GM12878 (cell line): ENCODE measurements around the gene STEAP1. TPM values are rescaled to one million over a fixed set of nuclear protein-coding genes. Genes with fewer than 3 reads are reported as not detected.
A peak's percentile ranks its signal among the peaks of the same experiment; 100 is the strongest.

Experiments
- ATAC-seq: fragments of 200-7000 bp; cut with Tn5 transposase; 3 replicates; pipeline ENCODE4 v1.9.1; 2020; ENCODE audit warnings: mild to moderate bottlenecking, moderate library complexity
- BruUV-seq: library from RNA; stranded (reverse); fragments of 400-500 nt; replicated peaks from 2 replicates; lab custom pipeline; 2021; lab: Mats Ljungman, UMichigan
- CTCF ChIA-PET: fragments of 300-600 bp; sonication (Branson Sonifier 250); formaldehyde crosslinking; extraction: SDS; loops from one replicate; lab custom pipeline; 2021; ENCODE audit warnings: inconsistent platforms; lab: Yijun Ruan, JAX
- POLR2A ChIA-PET: fragments of 350-600 bp; formaldehyde crosslinking; extraction: SDS; loops from one replicate; lab custom pipeline; 2021; ENCODE audit warnings: inconsistent platforms; lab: Charles Lee
- RAD21 ChIA-PET: fragments of 300-600 bp; sonication (Branson Sonifier 250); formaldehyde crosslinking; loops from one replicate; lab custom pipeline; 2023; ENCODE audit warnings: antibody characterized with exemption; ENCODE audit not compliant: unreplicated experiment; lab: Charles Lee
- SMC1A ChIA-PET: fragments of 300-600 bp; sonication (Branson Sonifier 250); formaldehyde crosslinking; loops from one replicate; lab custom pipeline; 2023; ENCODE audit not compliant: unreplicated experiment, uncharacterized antibody; lab: Charles Lee
- DNase-seq: peaks from one replicate; pipeline ENCODE4 v3.0.0-alpha.2; 2011; ENCODE audit warnings: low read depth, low spot score
- FAIRE-seq: peaks from 3 replicates; lab custom pipeline; 2011; peaks lifted over from hg19 to GRCh38; lab: Jason Lieb, UNC
- H2AFZ ChIP-seq: 2 replicates; pipeline ENCODE4 v1.6.0; 2011; ENCODE audit warnings: low read depth, low read length, control low read depth; ENCODE audit not compliant: control insufficient read depth
- H3K27ac ChIP-seq: 2 replicates; pipeline ENCODE4 v1.5.1; 2011; ENCODE audit warnings: control low read depth; ENCODE audit not compliant: control insufficient read depth, insufficient read depth
- H3K27me3 ChIP-seq, 2 experiments: replicated peaks in 1 of 2; 2 replicates each; pipeline versions ENCODE4 v1.6.0 to v1.6.1; 2011; ENCODE audit warnings: low read length in 1 of 2; ENCODE audit not compliant: control insufficient read depth in 2 of 2, insufficient read depth in 2 of 2
- H3K36me3 ChIP-seq, 2 experiments: 2 replicates each; pipeline ENCODE4 v1.5.1; 2011; ENCODE audit warnings: low read length in 1 of 2; ENCODE audit not compliant: control insufficient read depth in 2 of 2, insufficient read depth in 2 of 2
- H3K4me1 ChIP-seq: 2 replicates; pipeline ENCODE4 v1.6.1; 2011; ENCODE audit warnings: mild to moderate bottlenecking, low read length, moderate library complexity, mixed read lengths; ENCODE audit not compliant: control insufficient read depth, insufficient read depth
- H3K4me2 ChIP-seq: 2 replicates; pipeline ENCODE4 v1.6.0; 2011; ENCODE audit warnings: control low read depth; ENCODE audit not compliant: control insufficient read depth, insufficient read depth
- H3K4me3 ChIP-seq: fragments of 200-600 bp; sonication (generic); 2 replicates; pipeline ENCODE4 v1.5.1; 2016
- H3K79me2 ChIP-seq: 2 replicates; pipeline ENCODE4 v1.6.0; 2011; ENCODE audit warnings: low read length; ENCODE audit not compliant: control insufficient read depth, insufficient read depth
- H3K9ac ChIP-seq: 2 replicates; pipeline ENCODE4 v1.8.0; 2011; ENCODE audit warnings: low read length, control low read depth, mixed read lengths; ENCODE audit not compliant: control insufficient read depth, insufficient read depth
- H3K9me3 ChIP-seq: replicated peaks from 3 replicates; pipeline ENCODE4 v1.5.1; 2011; ENCODE audit warnings: mild to moderate bottlenecking, low read length; ENCODE audit not compliant: control insufficient read depth, insufficient read depth
- H4K20me1 ChIP-seq: 2 replicates; pipeline ENCODE4 v1.6.0; 2011; ENCODE audit not compliant: control insufficient read depth, insufficient read depth
- ATF3 ChIP-seq: IDR thresholded peaks from 2 replicates; pipeline ENCODE4 v1.6.1; 2011; ENCODE audit warnings: low read depth, mild to moderate bottlenecking, low read length, moderate library complexity, borderline replicate concordance; ENCODE audit errors: extremely low read depth
- BHLHE40 ChIP-seq, 2 experiments: fragments of 450-650 bp in 1 of 2; IDR thresholded peaks; 2 replicates each; pipeline ENCODE4 v1.6.1; 2011 to 2017; ENCODE audit warnings: low read depth in 2 of 2, borderline replicate concordance in 1 of 2, improper control_type of control experiment in 1 of 2, low read length in 1 of 2, mild to moderate bottlenecking in 1 of 2
- CEBPB ChIP-seq, 2 experiments: fragments of 150-350 bp in 1 of 2; IDR thresholded peaks; 2 replicates each; pipeline ENCODE4 v1.6.1; 2012 to 2014; ENCODE audit warnings: low read depth in 2 of 2, low read length in 2 of 2, borderline replicate concordance in 1 of 2, inconsistent platforms in 1 of 2
- HDAC6 ChIP-seq: fragments of 200-600 bp; sonication (generic); IDR thresholded peaks from one replicate; pipeline ENCODE4 v1.8.0; 2017; ENCODE audit warnings: antibody characterized with exemption; ENCODE audit not compliant: unreplicated experiment
- IRF3 ChIP-seq: fragments of 450-650 bp; IDR thresholded peaks from 2 replicates; pipeline ENCODE4 v1.6.1; 2014; ENCODE audit warnings: mild to moderate bottlenecking
- IRF4 ChIP-seq: IDR thresholded peaks from 2 replicates; pipeline ENCODE4 v1.6.1; 2011; ENCODE audit warnings: low read depth, low read length
- JUNB ChIP-seq: IDR thresholded peaks from 2 replicates; pipeline ENCODE4 v1.6.1; 2016; ENCODE audit warnings: antibody characterized with exemption, mild to moderate bottlenecking
- MEF2A ChIP-seq: IDR thresholded peaks from 2 replicates; pipeline ENCODE4 v1.6.1; 2011; ENCODE audit warnings: low read depth, mild to moderate bottlenecking, low read length, moderate library complexity; ENCODE audit not compliant: insufficient read depth
- MYB ChIP-seq: fragments of 150-350 bp; IDR thresholded peaks from 2 replicates; pipeline ENCODE4 v1.6.1; 2014; ENCODE audit warnings: mild to moderate bottlenecking, low read depth, low read length, borderline replicate concordance
- NBN ChIP-seq: fragments of 450-650 bp; IDR thresholded peaks from 2 replicates; pipeline ENCODE4 v1.6.1; 2016
- SMARCA5 ChIP-seq: fragments of 450-650 bp; IDR thresholded peaks from 2 replicates; pipeline ENCODE4 v1.6.1; 2017; ENCODE audit warnings: mild to moderate bottlenecking
- ZBED1 ChIP-seq: IDR thresholded peaks from 2 replicates; pipeline ENCODE4 v1.6.1; 2016; ENCODE audit warnings: borderline replicate concordance
- ZBTB33 ChIP-seq: fragments of 450-650 bp; IDR thresholded peaks from 2 replicates; pipeline ENCODE4 v1.6.1; 2017; ENCODE audit warnings: mild to moderate bottlenecking
- ZNF274 ChIP-seq: IDR thresholded peaks from one replicate; pipeline ENCODE4 v1.8.0; 2011; ENCODE audit not compliant: insufficient read length, insufficient read depth
- ZNF687 ChIP-seq: fragments of 450-650 bp; IDR thresholded peaks from 2 replicates; pipeline ENCODE4 v1.6.1; 2017; ENCODE audit warnings: mild to moderate bottlenecking, moderate library complexity
- WGBS: methylation state at CpG from one replicate; pipeline ENCODE4 v1.1.6; 2016; ENCODE audit warnings: low lambda C conversion rate; ENCODE audit not compliant: insufficient replicate concordance, insufficient coverage; ENCODE audit errors: missing lambda C conversion rate; 5-methylcytosine and 5-hydroxymethylcytosine counted together
- in situ Hi-C: fragments of 300-500 bp; cut with MboI; formaldehyde crosslinking; loops from 9 replicates; pipeline ENCODE4 v1.14.3; 2018; ENCODE audit warnings: mixed read lengths
- intact Hi-C: fragments of 100-400 bp; cut with micrococcal nuclease; formaldehyde crosslinking; loops from one replicate; pipeline ENCODE4 v1.14.2; 2022; ENCODE audit not compliant: unreplicated experiment
- polyA plus RNA-seq, 11 experiments: library from polyadenylated mRNA; depleted of rRNA in 4 of 11; unstranded in 6 of 11; stranded (reverse) in 5 of 11; fragments of >200 nt; fragmentation: Nextera tagmentation in 4 of 11; fragmentation: Illumina TruSeq in 1 of 11; extraction: Ambion mirVana in 4 of 11; extraction: Trizol in 1 of 11; gene quantifications; 1 replicate in 1 of 11; 2 replicates in 10 of 11; pipeline versions ENCODE4 v1.2.1 to v1.2.3, GENCODE V29; 2011 to 2016; ENCODE audit warnings: inconsistent platforms in 2 of 11, missing spikeins in 2 of 11, low read depth in 1 of 11
- total RNA-seq, 4 experiments: library from RNA; depleted of rRNA in 3 of 4; stranded (reverse); fragments of >200 nt in 3 of 4; fragmentation: Illumina TruSeq in 1 of 4; extraction: Trizol in 1 of 4; gene quantifications; 2 replicates each; pipeline versions ENCODE4 v1.2.1 to v1.2.3, GENCODE V29; 2013 to 2021

The STEAP1 gene
- total and polyA plus RNA-seq, 10 of the 15 experiments (the other 5 are each of a cell fraction or from before 2014, with no cell fraction given), result 2.1 to 44.6 (median 4.6) TPM

- Histone ChIP-seq H3K4me2 (peak within 1 kb of the TSS; percentile 13; the same call in 1 of the 2 replicates), H3K27me3 (peaks cover 1 to 17% of the 10 kb centered on the region in 2 experiments), H3K79me2 (no peaks in the 10 kb centered on the region), H3K4me3 (no peak within 1 kb of the TSS), H3K36me3 (no peaks in the 10 kb centered on the region), H2AFZ (no peak within 1 kb of the TSS), H3K4me1 (no peaks in the 10 kb centered on the region), H3K9me3 (no peaks in the 10 kb centered on the region), H3K9ac (no peak within 1 kb of the TSS), H4K20me1 (no peaks in the 10 kb centered on the region), H3K27ac (no peak within 1 kb of the TSS)
- 23% methylated on average over 48 of the region's 73 CpGs for WGBS
- no peak for FAIRE-seq
- ChIA-PET SMC1A (interaction anchor here (0.6 to 8.5 kb wide), 23 partner anchors 8 to 57 kb away, joined by 3 to 116 read pairs (median 7); partner anchors contain the start of genes CFAP69 and STEAP1), CTCF (interaction anchor here (1.0 to 6.8 kb wide), 15 partner anchors 12 to 216 kb away, joined by 3 to 67 read pairs (median 8); partner anchors contain the start of gene STEAP1), POLR2A (interaction anchor here (0.6 to 7.6 kb wide), 17 partner anchors 9 to 92 kb away, joined by 3 to 92 read pairs (median 5); partner anchors contain the start of gene CFAP69), RAD21 (interaction anchor here (0.7 to 8.1 kb wide), 19 partner anchors 9 to 57 kb away, joined by 3 to 90 read pairs (median 10); partner anchors contain the start of genes CFAP69 and STEAP1)
- no TSS peak for BruUV-seq
- DNase-seq, result no peak
- intact Hi-C loops, result loop anchor here (1.0 kb wide), 2 partner anchors 30 to 56 kb away; no protein-coding TSS in a partner anchor
- peak; percentile 91 for ATAC-seq
- in situ Hi-C loops, result no loop called here
- no peak for TF ChIP-seq MYB
- TF ChIP-seq CEBPB (IDR thresholded peaks at IDR 0.05; ENCODE audit: borderline replicate concordance in 1 of 2, low read depth in 2 of 2, low read length in 2 of 2), result no peak
- no peak; the same call in 1 of the 2 replicates for TF ChIP-seq NBN
- TF ChIP-seq HDAC6, result peak; percentile 46
- TF ChIP-seq ZBED1, result no peak
- TF ChIP-seq SMARCA5, result peak; percentile 82; the same call in 1 of the 2 replicates
- TF ChIP-seq IRF3, result no peak
- TF ChIP-seq ATF3, result no peak
- TF ChIP-seq ZNF687, result peak; percentile 90
- TF ChIP-seq ZNF274, result no peak
- TF ChIP-seq IRF4, result no peak
- 0 out of 2 replicates have a peak, but pooled peaks have one; percentile 15 for TF ChIP-seq ZBTB33
- peak in 1 of 2 experiments; percentile 57; a peak in 1 of 4 replicates for TF ChIP-seq BHLHE40 (IDR thresholded peaks at IDR 0.05; ENCODE audit: borderline replicate concordance in 1 of 2, low read depth in 2 of 2, low read length in 1 of 2)
- no peak for TF ChIP-seq JUNB
- no peak for TF ChIP-seq MEF2A
Observed at GRCh38 chr7:90211391-90212148, 57.3 kb downstream of the STEAP1 start, which contains the start of gene STEAP2. TSS of gene STEAP2 (plus strand) at chr7:90211740. CDS start at chr7:90225083, 13,343 bp downstream.
